Breast epithelium (tissue), 4 donors: Measurements from ENCODE around the gene SYNE2. TPM values are rescaled to one million over a fixed set of nuclear protein-coding genes. Genes with fewer than 3 reads are reported as not detected.

Source experiments
- DNase-seq, 2 donors: peaks; one replicate each; pipeline ENCODE4 v3.0.0-alpha.2; 2019; ENCODE audit warnings: low spot score in 2 of 2
- H3K27ac ChIP-seq, 2 donors: fragments of 200-600 bp; sonication (generic) in 1 of 2; one replicate each; pipeline ENCODE4 v1.5.1; 2016 to 2019; ENCODE audit warnings: mild to moderate bottlenecking in 1 of 2
- H3K27me3 ChIP-seq, 2 donors: fragments of 200-600 bp; sonication (generic) in 1 of 2; one replicate each; pipeline versions ENCODE4 v1.5.1 to v1.6.0; 2017 to 2019; ENCODE audit warnings: control low read depth in 1 of 2, mild to moderate bottlenecking in 1 of 2
- H3K36me3 ChIP-seq: fragments of 200-600 bp; one replicate; pipeline ENCODE4 v1.5.1; 2019
- H3K4me1 ChIP-seq, 2 donors: fragments of 200-600 bp; sonication (generic); one replicate each; pipeline ENCODE4 v1.5.1; 2016 to 2019; ENCODE audit warnings: control low read depth in 1 of 2
- H3K4me3 ChIP-seq, 3 donors: fragments of 200-600 bp; sonication (generic); 1 replicate in 2 of 3; 2 replicates in 1 of 3; pipeline ENCODE4 v1.5.1; 2016 to 2019; ENCODE audit warnings: mild to moderate bottlenecking in 3 of 3, moderate library complexity in 2 of 3
- H3K9me3 ChIP-seq, 2 donors: fragments of 200-600 bp; sonication (generic) in 1 of 2; one replicate each; pipeline ENCODE4 v1.5.1; 2016 to 2019; ENCODE audit warnings: control low read depth in 1 of 2
- CTCF ChIP-seq, 3 donors: fragments of 450-650 bp; IDR thresholded peaks; one replicate each; pipeline ENCODE4 v1.5.1; 2016 to 2017; ENCODE audit warnings: antibody characterized with exemption in 3 of 3, mild to moderate bottlenecking in 3 of 3, moderate library complexity in 3 of 3
- POLR2A ChIP-seq: fragments of 450-650 bp; IDR thresholded peaks from one replicate; pipeline ENCODE4 v1.6.1; 2016; ENCODE audit warnings: antibody characterized with exemption, mild to moderate bottlenecking, moderate library complexity
- POLR2AphosphoS5 ChIP-seq, 3 donors: sonication (generic); formaldehyde crosslinking; IDR thresholded peaks; one replicate each; pipeline ENCODE4 v1.6.1; 2017; ENCODE audit warnings: antibody characterized with exemption in 3 of 3
- intact Hi-C: fragments of 100-400 bp; cut with DNase I; formaldehyde crosslinking; loops from one replicate; pipeline ENCODE4 v1.15.1; 2023; ENCODE audit warnings: low total_unique reads
- total RNA-seq, 3 donors: library from RNA; depleted of rRNA; stranded (reverse); fragments of >200 nt; gene quantifications; one replicate each; pipeline ENCODE4 v1.1.0, GENCODE V29; 2016

Gene SYNE2
- total RNA-seq, 3 donors from 2014 or later, result 81.4 to 308 (median 303) TPM

DNA sequence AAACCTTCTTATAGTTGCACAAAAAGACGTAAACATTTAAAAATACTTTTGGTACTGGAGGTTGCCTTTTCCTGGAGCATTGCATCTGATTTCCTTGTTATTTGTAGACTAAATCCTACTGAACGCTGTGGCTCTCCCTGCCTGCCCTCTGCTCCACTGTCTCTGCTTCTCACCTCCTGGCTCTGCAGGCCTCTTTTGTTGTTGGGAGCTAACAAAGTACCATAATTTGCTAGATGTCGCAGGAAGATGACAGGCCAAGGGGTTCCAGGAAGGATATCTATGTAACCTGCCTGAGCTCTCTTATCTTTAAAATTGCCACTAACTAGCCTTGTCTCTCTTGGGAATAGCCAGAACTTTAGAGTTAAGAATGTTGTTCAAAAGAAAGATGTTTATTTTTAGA is 21.4 kb downstream of the SYNE2 start:
- H3K4me3 ChIP-seq, result no peak overlapping the region
- no peaks in the 10 kb centered on the region for H3K9me3 ChIP-seq
- intact Hi-C loops, result loop anchor here (2.0 kb wide), 1 partner anchor 67 kb away; no protein-coding TSS in a partner anchor
- H3K27ac ChIP-seq, result peak overlapping the region; percentile 54 to 82
- no peaks in the 10 kb centered on the region for H3K27me3 ChIP-seq
- no peak for DNase-seq
- TF ChIP-seq CTCF (IDR thresholded peaks at IDR 0.05), result no peak
- TF ChIP-seq POLR2AphosphoS5 (IDR thresholded peaks at IDR 0.05), result no peak
- no peak for TF ChIP-seq POLR2A
- peaks cover 0 to 21% of the 10 kb centered on the region in 2 donors for H3K4me1 ChIP-seq
- no peaks in the 10 kb centered on the region for H3K36me3 ChIP-seq

GRCh38 chr14:63875311-63875710 is 22.5 kb downstream of the SYNE2 start:
- H3K4me3 ChIP-seq, result no peak overlapping the region
- H3K36me3 ChIP-seq, result no peaks in the 10 kb centered on the region
- no peaks in the 10 kb centered on the region for H3K27me3 ChIP-seq
- H3K4me1 ChIP-seq, result peaks cover 0 to 21% of the 10 kb centered on the region in 2 donors
- no peaks in the 10 kb centered on the region for H3K9me3 ChIP-seq
- TF ChIP-seq CTCF (IDR thresholded peaks at IDR 0.05), result no peak
- no peak for TF ChIP-seq POLR2A
- peak in 2 of 3 donors; percentile 30 for TF ChIP-seq POLR2AphosphoS5 (IDR thresholded peaks at IDR 0.05)
- intact Hi-C loops, result loop anchor here (2.0 kb wide), 1 partner anchor 65 kb away; no protein-coding TSS in a partner anchor
- peak overlapping the region; percentile 54 to 83 for H3K27ac ChIP-seq
- no peak for DNase-seq

DNA sequence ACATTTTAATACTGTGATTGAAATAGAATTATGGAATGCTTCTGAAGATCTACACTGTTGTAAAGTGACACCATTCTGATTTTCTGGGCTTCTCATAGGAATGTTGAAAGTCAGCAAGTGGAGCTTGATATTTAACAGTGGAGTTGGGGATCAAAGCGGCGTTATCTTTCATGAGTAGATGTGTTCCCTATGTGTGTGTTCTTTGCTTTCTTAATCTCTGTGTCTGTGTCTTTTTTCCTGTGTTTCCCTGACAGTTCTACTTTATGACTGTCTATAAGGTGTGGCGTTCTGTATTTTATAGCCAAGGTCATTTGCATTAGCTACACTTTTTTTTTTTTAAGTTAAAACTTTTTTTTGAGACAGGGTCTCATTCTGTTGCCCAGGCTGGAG is 24.7 kb downstream of the SYNE2 start:
- intact Hi-C loops, result no loop called here
- TF ChIP-seq POLR2AphosphoS5 (IDR thresholded peaks at IDR 0.05) (no peak), POLR2A (no peak), CTCF (IDR thresholded peaks at IDR 0.05) (no peak)
- peak overlapping the region; percentile 82 to 83 for H3K27ac ChIP-seq
- H3K4me3 ChIP-seq, result no peak overlapping the region
- no peaks in the 10 kb centered on the region for H3K9me3 ChIP-seq
- no peaks in the 10 kb centered on the region for H3K27me3 ChIP-seq
- H3K36me3 ChIP-seq, result no peaks in the 10 kb centered on the region
- H3K4me1 ChIP-seq, result peaks cover 0 to 21% of the 10 kb centered on the region in 2 donors
- DNase-seq, result no peak

DNA sequence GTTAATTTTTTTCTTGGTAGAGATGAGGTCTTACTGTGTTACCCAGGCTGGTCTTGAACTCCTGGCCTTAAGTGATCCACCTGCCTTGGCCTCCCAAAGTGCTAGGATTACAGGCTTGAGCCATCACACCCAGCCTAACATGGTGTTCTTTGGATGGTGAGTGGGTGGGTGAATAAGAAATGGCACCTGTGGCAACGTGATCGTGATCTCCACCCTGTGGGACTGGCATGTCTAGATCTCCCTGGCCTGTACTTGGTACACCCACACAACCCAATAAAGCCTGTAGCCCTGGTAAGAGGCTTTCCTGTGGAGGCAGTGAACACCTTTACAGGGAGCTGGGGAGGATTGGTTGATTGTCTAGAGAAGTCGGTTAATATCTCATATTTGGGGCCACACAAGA is 25.2 kb downstream of the SYNE2 start:
- peak overlapping the region; percentile 82 to 83 for H3K27ac ChIP-seq
- intact Hi-C loops, result no loop called here
- H3K27me3 ChIP-seq, result no peaks in the 10 kb centered on the region
- no peak overlapping the region for H3K4me3 ChIP-seq
- TF ChIP-seq POLR2A, result no peak
- TF ChIP-seq POLR2AphosphoS5 (IDR thresholded peaks at IDR 0.05), result no peak
- H3K4me1 ChIP-seq, result peaks cover 0 to 21% of the 10 kb centered on the region in 2 donors
- no peak for DNase-seq
- no peaks in the 10 kb centered on the region for H3K36me3 ChIP-seq
- no peaks in the 10 kb centered on the region for H3K9me3 ChIP-seq

DNA sequence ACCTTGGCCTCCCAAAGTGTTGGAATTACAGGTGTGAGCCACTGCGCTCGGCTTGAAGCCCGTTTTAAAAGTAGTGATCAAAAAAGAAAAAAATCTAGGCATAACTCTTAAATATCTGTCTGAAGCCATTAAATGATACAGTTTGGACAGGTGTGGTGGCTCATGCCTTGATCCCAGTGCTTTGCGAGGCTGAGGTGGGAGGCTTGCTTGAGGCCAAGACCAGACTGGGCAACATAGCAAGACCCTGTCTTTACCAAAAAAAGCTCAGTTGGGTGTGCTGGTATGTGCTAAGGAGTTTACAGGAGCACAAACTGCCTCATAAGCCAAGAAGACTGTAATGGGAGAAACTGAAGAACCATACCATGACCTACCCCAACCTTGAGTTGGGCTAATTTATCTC is 26.0 kb downstream of the SYNE2 start:
- Histone ChIP-seq H3K27ac (peak overlapping the region in 1 of 2 donors; percentile 38), H3K4me1 (peaks cover 0 to 21% of the 10 kb centered on the region in 2 donors), H3K4me3 (no peak overlapping the region), H3K9me3 (no peaks in the 10 kb centered on the region), H3K27me3 (no peaks in the 10 kb centered on the region), H3K36me3 (no peaks in the 10 kb centered on the region)
- intact Hi-C loops, result no loop called here
- no peak for DNase-seq
- no peak for TF ChIP-seq POLR2AphosphoS5 (IDR thresholded peaks at IDR 0.05)
- no peak for TF ChIP-seq POLR2A
- no peak for TF ChIP-seq CTCF (IDR thresholded peaks at IDR 0.05)

DNA sequence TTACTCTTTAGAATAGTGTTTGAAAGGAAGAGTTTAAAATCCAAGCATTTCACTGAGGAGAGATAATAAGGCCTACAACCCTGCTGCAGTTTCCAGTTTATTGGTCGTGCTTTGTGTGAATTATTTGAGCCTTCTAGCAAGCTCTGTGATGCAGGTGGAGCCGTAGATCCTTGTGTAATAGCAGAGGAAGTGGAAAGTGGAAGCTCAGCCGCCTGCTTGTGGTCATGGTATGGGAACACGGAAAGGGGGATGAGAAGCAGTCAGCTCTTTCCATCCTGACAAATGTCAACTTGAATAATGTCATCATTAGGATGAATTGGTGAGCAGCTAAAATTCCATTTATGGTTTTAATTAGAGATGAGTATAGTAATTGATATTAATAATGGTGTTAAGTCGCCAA is 29.1 kb downstream of the SYNE2 start:
- Histone ChIP-seq H3K27me3 (no peaks in the 10 kb centered on the region), H3K27ac (no peak overlapping the region), H3K4me1 (no peaks in the 10 kb centered on the region), H3K36me3 (no peaks in the 10 kb centered on the region), H3K4me3 (no peak overlapping the region), H3K9me3 (no peaks in the 10 kb centered on the region)
- intact Hi-C loops, result no loop called here
- DNase-seq, result no peak
- TF ChIP-seq POLR2AphosphoS5 (IDR thresholded peaks at IDR 0.05), result no peak
- no peak for TF ChIP-seq POLR2A
- no peak for TF ChIP-seq CTCF (IDR thresholded peaks at IDR 0.05)
